Keratinocyte (primary cell): ENCODE measurements around the gene TSPOAP1. TPM values are rescaled to one million over a fixed set of nuclear protein-coding genes. Genes with fewer than 3 reads are reported as not detected.

Experiments
- DNase-seq: peaks from one replicate; pipeline ENCODE4 v3.0.0-alpha.2; 2011; ENCODE audit warnings: low read depth, missing footprints, low spot score
- FAIRE-seq: peaks from 2 replicates; lab custom pipeline; 2011; peaks lifted over from hg19 to GRCh38; lab: Jason Lieb, UNC
- H2AFZ ChIP-seq: 2 replicates; pipeline ENCODE4 v1.6.0; 2012; ENCODE audit warnings: low read length, control low read depth, inconsistent platforms; ENCODE audit not compliant: control insufficient read depth
- H3K27ac ChIP-seq: 2 replicates; pipeline ENCODE4 v1.5.1; 2011; ENCODE audit warnings: low read length; ENCODE audit not compliant: control insufficient read depth, insufficient read depth
- H3K27me3 ChIP-seq: 3 replicates; pipeline ENCODE4 v1.6.0; 2011; ENCODE audit warnings: low read length; ENCODE audit not compliant: control insufficient read depth, insufficient read depth; ENCODE audit errors: extremely low read depth
- H3K36me3 ChIP-seq, 2 experiments: 2 replicates in 1 of 2; 3 replicates in 1 of 2; pipeline ENCODE4 v1.5.1; 2011; ENCODE audit warnings: low read length in 2 of 2, mild to moderate bottlenecking in 1 of 2; ENCODE audit not compliant: control insufficient read depth in 2 of 2, insufficient read depth in 2 of 2; ENCODE audit errors: extremely low read depth in 1 of 2
- H3K4me1 ChIP-seq: 3 replicates; pipeline ENCODE4 v1.5.1; 2011; ENCODE audit warnings: low read length; ENCODE audit not compliant: control insufficient read depth, insufficient read depth; ENCODE audit errors: extremely low read depth
- H3K4me2 ChIP-seq: 3 replicates; pipeline ENCODE4 v1.6.0; 2011; ENCODE audit warnings: low read depth, low read length; ENCODE audit not compliant: control insufficient read depth, insufficient read depth; ENCODE audit errors: extremely low read depth
- H3K4me3 ChIP-seq, 3 experiments: fragments of 200-600 bp in 1 of 3; sonication (generic) in 1 of 3; 2 replicates in 2 of 3; 3 replicates in 1 of 3; pipeline ENCODE4 v1.5.1; 2011 to 2016; ENCODE audit warnings: low read length in 3 of 3, mild to moderate bottlenecking in 3 of 3, control low read depth in 2 of 3, inconsistent platforms in 1 of 3, low read depth in 1 of 3, mixed read lengths in 1 of 3, mixed run types in 1 of 3, moderate library complexity in 1 of 3; ENCODE audit not compliant: control insufficient read depth in 2 of 3, insufficient read depth in 2 of 3; ENCODE audit errors: extremely low read depth in 1 of 3
- H3K79me2 ChIP-seq: 2 replicates; pipeline ENCODE4 v1.6.0; 2012; ENCODE audit warnings: low read length; ENCODE audit not compliant: control insufficient read depth, insufficient read depth
- H3K9ac ChIP-seq: 3 replicates; pipeline ENCODE4 v1.6.0; 2011; ENCODE audit warnings: low read length; ENCODE audit not compliant: control insufficient read depth, insufficient read depth; ENCODE audit errors: extremely low read depth
- H3K9me1 ChIP-seq: 3 replicates; pipeline ENCODE4 v1.6.0; 2011; ENCODE audit warnings: low read length; ENCODE audit not compliant: control insufficient read depth, insufficient read depth; ENCODE audit errors: extremely low read depth
- H3K9me3 ChIP-seq: 2 replicates; pipeline ENCODE4 v1.5.1; 2012; ENCODE audit warnings: low read depth, low read length; ENCODE audit not compliant: control insufficient read depth
- H4K20me1 ChIP-seq: 3 replicates; pipeline ENCODE4 v1.6.0; 2011; ENCODE audit warnings: low read length; ENCODE audit not compliant: control insufficient read depth, insufficient read depth; ENCODE audit errors: extremely low read depth
- CTCF ChIP-seq, 3 experiments: IDR thresholded peaks in 1 of 3; conservative IDR thresholded peaks in 1 of 3; optimal IDR thresholded peaks in 1 of 3; 2 replicates in 2 of 3; 3 replicates in 1 of 3; pipeline versions ENCODE3 to v1.5.1; 2011; ENCODE audit warnings: low read length in 3 of 3, mild to moderate bottlenecking in 3 of 3, moderate library complexity in 2 of 3, control low read depth in 1 of 3, inconsistent platforms in 1 of 3; ENCODE audit not compliant: insufficient read depth in 2 of 3; ENCODE audit errors: extremely low read depth in 1 of 3
- EZH2 ChIP-seq: IDR thresholded peaks from one replicate; pipeline ENCODE4 v1.6.1; 2012; ENCODE audit warnings: inconsistent platforms, mild to moderate bottlenecking, low read length, moderate library complexity
- dilution Hi-C: fragments of 300-500 bp; cut with MboI; formaldehyde crosslinking; loops from one replicate; pipeline ENCODE4 v1.7.0; 2020; ENCODE audit warnings: low sequenced_read_pairs; ENCODE audit not compliant: extremely low pct_ligation_motif_present
- polyA plus RNA-seq, 5 experiments: library from polyadenylated mRNA; depleted of rRNA in 3 of 5; stranded (reverse) in 3 of 5; stranded (forward) in 1 of 5; unstranded in 1 of 5; fragments of >200 nt; gene quantifications; 1 replicate in 1 of 5; 2 replicates in 3 of 5; 3 replicates in 1 of 5; pipeline versions ENCODE4 v1.2.1 to v1.2.3, GENCODE V29; 2011 to 2012; ENCODE audit warnings: missing spikeins in 2 of 5, low read depth in 1 of 5, low replicate concordance in 1 of 5

The TSPOAP1 gene
- polyA plus RNA-seq, 1 donor (not counting 4 experiments of a cell fraction or from before 2014, with no cell fraction given) = 0.04 TPM

- no peak overlapping the region for H3K4me3 ChIP-seq
- no peak overlapping the region for H2AFZ ChIP-seq
- no peak overlapping the region for H3K27ac ChIP-seq
- dilution Hi-C loops = no loop called here
- FAIRE-seq (no peak), DNase-seq (no peak)
- no peaks in the 10 kb centered on the region for H3K79me2 ChIP-seq
- H3K9me3 ChIP-seq = no peaks in the 10 kb centered on the region
- no peaks in the 10 kb centered on the region for H4K20me1 ChIP-seq
- TF ChIP-seq EZH2 (no peak), CTCF (optimal IDR thresholded peaks at IDR 0.05 in 1 of 3, IDR thresholded peaks at IDR 0.05 in 1 of 3, conservative IDR thresholded peaks at IDR 0.05 in 1 of 3; ENCODE audit: extremely low read depth in 1 of 3, insufficient read depth in 2 of 3, low read length in 3 of 3) (no peak)
- H3K36me3 ChIP-seq = no peaks in the 10 kb centered on the region
- no peaks in the 10 kb centered on the region for H3K27me3 ChIP-seq
- H3K4me2 ChIP-seq = no peak overlapping the region
- no peak overlapping the region for H3K9ac ChIP-seq
- H3K9me1 ChIP-seq = no peaks in the 10 kb centered on the region
- peaks cover 18% of the 10 kb centered on the region for H3K4me1 ChIP-seq
These were observed 5.7 kb upstream of the TSPOAP1 start for GRCh38 chr17:58334256-58334655.

GRCh38 chr17:58333736-58334207 lies 5.2 kb upstream of the TSPOAP1 start:
- no peak for DNase-seq
- no peak for TF ChIP-seq EZH2
- TF ChIP-seq CTCF (optimal IDR thresholded peaks at IDR 0.05 in 1 of 3, IDR thresholded peaks at IDR 0.05 in 1 of 3, conservative IDR thresholded peaks at IDR 0.05 in 1 of 3; ENCODE audit: extremely low read depth in 1 of 3, insufficient read depth in 2 of 3, low read length in 3 of 3) = no peak
- no peaks in the 10 kb centered on the region for H3K9me1 ChIP-seq
- dilution Hi-C loops = no loop called here
- H2AFZ ChIP-seq = no peak overlapping the region
- H3K4me2 ChIP-seq = no peak overlapping the region
- no peaks in the 10 kb centered on the region for H3K9me3 ChIP-seq
- H3K4me1 ChIP-seq = peaks cover 16% of the 10 kb centered on the region
- FAIRE-seq = no peak
- no peak overlapping the region for H3K27ac ChIP-seq
- no peak overlapping the region for H3K4me3 ChIP-seq
- H3K79me2 ChIP-seq = no peaks in the 10 kb centered on the region
- H4K20me1 ChIP-seq = no peaks in the 10 kb centered on the region
- no peaks in the 10 kb centered on the region for H3K36me3 ChIP-seq
- H3K9ac ChIP-seq = no peak overlapping the region
- peaks cover 3% of the 10 kb centered on the region for H3K27me3 ChIP-seq
